ENCODE measurements around the gene CUEDC1. TPM values are rescaled to one million over a fixed set of nuclear protein-coding genes. Genes with fewer than 3 reads are reported as not detected.
"Not testable (repeated sequence)": the region's sequence is repeated elsewhere in the genome, so short reads cannot be mapped to it uniquely, and the experiment has no call there.

The CUEDC1 gene
- total RNA-seq, 1 experiment from 2014 or later: 61.4 TPM

DNA sequence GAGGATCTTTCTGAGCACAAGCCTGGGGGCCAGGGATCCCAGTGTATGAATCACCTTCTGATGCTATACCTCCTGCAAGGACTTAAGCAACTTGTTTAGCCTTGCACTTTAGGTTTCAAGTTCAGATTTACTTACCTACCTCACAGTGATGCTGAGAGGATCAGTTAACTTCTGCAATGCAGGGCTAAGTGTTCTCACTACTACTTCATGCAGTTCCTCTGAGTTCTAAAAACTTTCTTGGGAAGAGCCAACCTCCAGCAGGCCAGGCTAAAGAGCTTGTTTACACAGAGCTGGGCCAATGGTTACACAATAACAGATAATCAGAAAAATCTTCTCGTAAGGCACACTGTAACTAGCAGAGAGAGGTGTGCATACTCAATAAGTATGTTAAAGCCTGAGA is 19.8 kb upstream of the CUEDC1 start:
- Histone ChIP-seq H2AFZ (no peak overlapping the region), H3K36me3 (ENCODE audit: low read depth) (peaks cover 60% of the 10 kb centered on the region), H3K27me3 (ENCODE audit: insufficient read depth, low read depth) (no peaks in the 10 kb centered on the region), H3K4me1 (replicated peaks; ENCODE audit: insufficient read depth) (no peaks in the 10 kb centered on the region), H3K4me2 (no peak overlapping the region), H3K4me3 (no peak overlapping the region), H4K20me1 (ENCODE audit: insufficient read depth) (0 out of 2 replicates have a peak, but pooled peaks cover 5% of the 10 kb centered on the region), H3K79me2 (ENCODE audit: low read depth) (no peaks in the 10 kb centered on the region), H3K9me2 (ENCODE audit: insufficient read depth) (no peaks in the 10 kb centered on the region), H3K27ac (no peak overlapping the region), H3F3A (ENCODE audit: insufficient read depth, low read depth) (peaks cover 24% of the 10 kb centered on the region), H3K9me3 (ENCODE audit: insufficient read depth, low read depth) (no peaks in the 10 kb centered on the region)
- no peak for DNase-seq
- no TSS peak for BruUV-seq (replicated peaks)
- TF ChIP-seq CTCF (conservative IDR thresholded peaks at IDR 0.05): no peak
- no peak for TF ChIP-seq EZH2 (IDR thresholded peaks at IDR 0.05; ENCODE audit: low read depth)
- ChIA-PET POLR2A (ENCODE audit: unreplicated experiment) (interaction anchor here (0.7 kb wide), 1 partner anchor 16 kb away, joined by 3 read pairs; no protein-coding TSS in a partner anchor), CTCF (no interaction called here)
- intact Hi-C loops (cut with micrococcal nuclease; ENCODE audit: unreplicated experiment): no loop called here

GRCh38 chr17:57974053-57974824 is 19.0 kb upstream of the CUEDC1 start:
- DNase-seq; H3K27ac ChIP-seq; H3K9me2 ChIP-seq (ENCODE audit: insufficient read depth); BruUV-seq (replicated peaks); H3K4me3 ChIP-seq; H4K20me1 ChIP-seq (ENCODE audit: insufficient read depth); intact Hi-C loops (cut with micrococcal nuclease; ENCODE audit: unreplicated experiment); H3K4me2 ChIP-seq; H2AFZ ChIP-seq; H3K9me3 ChIP-seq (ENCODE audit: insufficient read depth, low read depth); CTCF ChIA-PET; H3K27me3 ChIP-seq (ENCODE audit: insufficient read depth, low read depth); POLR2A ChIA-PET (ENCODE audit: unreplicated experiment); H3K79me2 ChIP-seq (ENCODE audit: low read depth); H3K4me1 ChIP-seq (replicated peaks; ENCODE audit: insufficient read depth): not testable (repeated sequence)
- Histone ChIP-seq H3K36me3 (ENCODE audit: low read depth) (peaks cover 53% of the 10 kb centered on the region), H3F3A (ENCODE audit: insufficient read depth, low read depth) (peaks cover 24% of the 10 kb centered on the region)

DNA sequence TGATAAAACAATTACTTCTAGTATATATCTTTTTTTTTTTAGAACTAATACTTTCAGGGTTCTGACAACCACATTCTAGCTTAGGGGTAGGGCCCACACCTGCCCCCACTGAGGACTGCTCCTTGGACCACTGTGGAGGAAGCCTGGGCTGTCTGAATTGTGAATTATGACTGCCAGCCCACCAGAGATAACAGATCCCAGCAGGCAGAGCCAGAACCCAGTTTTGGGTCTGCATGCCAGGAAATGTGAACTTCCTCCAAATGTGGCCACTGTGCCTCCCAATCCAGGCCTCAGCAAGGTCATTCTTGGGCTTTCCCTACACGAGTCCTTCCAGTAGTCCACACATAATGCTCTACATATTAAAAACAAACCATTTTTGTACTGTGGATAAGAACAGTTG is 16.9 kb upstream of the CUEDC1 start:
- Histone ChIP-seq H2AFZ (no peak overlapping the region), H3K79me2 (ENCODE audit: low read depth) (no peaks in the 10 kb centered on the region), H3K4me3 (no peak overlapping the region), H3K4me1 (replicated peaks; ENCODE audit: insufficient read depth) (no peaks in the 10 kb centered on the region), H3K27me3 (ENCODE audit: insufficient read depth, low read depth) (no peaks in the 10 kb centered on the region), H3F3A (ENCODE audit: insufficient read depth, low read depth) (peaks cover 24% of the 10 kb centered on the region), H4K20me1 (ENCODE audit: insufficient read depth) (0 out of 2 replicates have a peak, but pooled peaks cover 5% of the 10 kb centered on the region), H3K36me3 (ENCODE audit: low read depth) (peaks cover 40% of the 10 kb centered on the region), H3K27ac (no peak overlapping the region), H3K9me3 (ENCODE audit: insufficient read depth, low read depth) (no peaks in the 10 kb centered on the region), H3K9me2 (ENCODE audit: insufficient read depth) (no peaks in the 10 kb centered on the region), H3K4me2 (no peak overlapping the region)
- TF ChIP-seq EZH2 (IDR thresholded peaks at IDR 0.05; ENCODE audit: low read depth) (no peak), CTCF (conservative IDR thresholded peaks at IDR 0.05) (no peak)
- CTCF ChIA-PET: no interaction called here
- no TSS peak for BruUV-seq (replicated peaks)
- no peak for DNase-seq
- POLR2A ChIA-PET (ENCODE audit: unreplicated experiment): no interaction called here
- intact Hi-C loops (cut with micrococcal nuclease; ENCODE audit: unreplicated experiment): no loop called here

DNA sequence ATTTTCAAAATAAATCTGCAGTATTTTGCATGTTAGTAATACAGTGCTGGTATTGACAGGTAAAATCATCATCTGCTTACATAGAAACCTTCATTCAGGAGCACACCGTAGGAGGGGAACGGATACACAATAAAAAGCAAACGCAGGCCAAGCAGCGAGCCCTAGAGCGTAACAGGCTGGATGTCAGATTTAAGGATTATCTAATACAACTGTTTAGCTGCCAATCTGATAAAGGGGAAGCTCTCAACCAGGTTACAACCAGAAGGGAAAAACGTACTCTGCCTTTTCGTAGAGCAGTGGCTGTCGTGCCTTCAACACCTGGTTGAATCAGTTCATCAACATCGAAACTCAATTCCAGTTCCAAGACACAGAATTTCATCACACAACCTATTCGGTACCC is 16.4 kb upstream of the CUEDC1 start:
- Histone ChIP-seq H3K4me3 (no peak overlapping the region), H3K4me2 (no peak overlapping the region), H3K9me2 (ENCODE audit: insufficient read depth) (no peaks in the 10 kb centered on the region), H3K9me3 (ENCODE audit: insufficient read depth, low read depth) (no peaks in the 10 kb centered on the region), H2AFZ (no peak overlapping the region), H3F3A (ENCODE audit: insufficient read depth, low read depth) (peaks cover 24% of the 10 kb centered on the region), H3K4me1 (replicated peaks; ENCODE audit: insufficient read depth) (no peaks in the 10 kb centered on the region), H3K36me3 (ENCODE audit: low read depth) (peaks cover 34% of the 10 kb centered on the region), H3K27ac (no peak overlapping the region), H3K79me2 (ENCODE audit: low read depth) (no peaks in the 10 kb centered on the region), H3K27me3 (ENCODE audit: insufficient read depth, low read depth) (no peaks in the 10 kb centered on the region), H4K20me1 (ENCODE audit: insufficient read depth) (0 out of 2 replicates have a peak, but pooled peaks cover 5% of the 10 kb centered on the region)
- TF ChIP-seq CTCF (conservative IDR thresholded peaks at IDR 0.05): no peak
- no peak for TF ChIP-seq EZH2 (IDR thresholded peaks at IDR 0.05; ENCODE audit: low read depth)
- DNase-seq: no peak
- ChIA-PET CTCF (no interaction called here), POLR2A (ENCODE audit: unreplicated experiment) (no interaction called here)
- no TSS peak for BruUV-seq (replicated peaks)
- intact Hi-C loops (cut with micrococcal nuclease; ENCODE audit: unreplicated experiment): no loop called here

All from PC-9 (cell line).